ENCODE measurements around the gene ACTR8.

GRCh38 chr3:53862241-53862640 is 19.7 kb downstream of the ACTR8 start:
- TF ChIP-seq SIN3A (IDR thresholded peaks at IDR 0.05; ENCODE audit: borderline replicate concordance, low read depth, low read length) (no peak), ZNF446 (CRISPR knock-in tag; IDR thresholded peaks at IDR 0.05) (no peak), CEBPB (IDR thresholded peaks at IDR 0.05; ENCODE audit: borderline replicate concordance, low read depth, low read length) (no peak)

All from HepG2 (cell line).